HepG2 (cell line): ENCODE data around the gene TH. TPM values are rescaled to one million over a fixed set of nuclear protein-coding genes. Genes with fewer than 3 reads are reported as not detected.

Experiments
- AGO2 ChIP-seq: fragments of 200-400 bp; formaldehyde crosslinking; optimal IDR thresholded peaks from 2 replicates; pipeline ENCODE3; 2017; ENCODE audit warnings: mild to moderate bottlenecking, low read depth, low read length, moderate library complexity
- BORCS8-MEF2B ChIP-seq: sonication (generic); formaldehyde crosslinking; IDR thresholded peaks from 2 replicates; pipeline ENCODE4 v1.8.0; 2022; ENCODE audit warnings: mild to moderate bottlenecking, missing genetic modification reagents
- CBX5 ChIP-seq: sonication (generic); formaldehyde crosslinking; IDR thresholded peaks from 2 replicates; pipeline ENCODE4 v1.4.0; 2020; ENCODE audit warnings: missing genetic modification reagents, borderline replicate concordance
- GPN1 ChIP-seq: sonication (generic); formaldehyde crosslinking; IDR thresholded peaks from 2 replicates; pipeline ENCODE4 v1.5.1; 2020; ENCODE audit warnings: missing genetic modification reagents, borderline replicate concordance
- KLF11 ChIP-seq: IDR thresholded peaks from 2 replicates; pipeline ENCODE4 v1.6.1; 2016; ENCODE audit warnings: missing compliant biosample characterization
- MEF2D ChIP-seq: sonication (generic); formaldehyde crosslinking; IDR thresholded peaks from 2 replicates; pipeline ENCODE4 v1.5.1; 2020; ENCODE audit warnings: mild to moderate bottlenecking, missing genetic modification reagents
- SALL1 ChIP-seq: sonication (generic); formaldehyde crosslinking; IDR thresholded peaks from 2 replicates; pipeline ENCODE4 v1.8.0; 2022; ENCODE audit warnings: mild to moderate bottlenecking, missing genetic modification reagents
- SATB2 ChIP-seq: sonication (generic); formaldehyde crosslinking; IDR thresholded peaks from 2 replicates; pipeline ENCODE4 v1.5.0; 2020; ENCODE audit warnings: missing genetic modification reagents
- ZNF441 ChIP-seq: sonication (generic); formaldehyde crosslinking; IDR thresholded peaks from 2 replicates; pipeline ENCODE4 v1.7.0; 2021; ENCODE audit warnings: missing genetic modification reagents, borderline replicate concordance
- ZNF460 ChIP-seq: sonication (generic); formaldehyde crosslinking; IDR thresholded peaks from 2 replicates; pipeline ENCODE4 v1.5.1; 2020; ENCODE audit warnings: missing genetic modification reagents, mild to moderate bottlenecking, borderline replicate concordance
- ZNF501 ChIP-seq: sonication (generic); formaldehyde crosslinking; IDR thresholded peaks from 2 replicates; pipeline ENCODE4 v1.5.1; 2020; ENCODE audit warnings: mild to moderate bottlenecking, moderate library complexity, missing genetic modification reagents
- ZNF674 ChIP-seq: sonication (generic); formaldehyde crosslinking; IDR thresholded peaks from 2 replicates; pipeline ENCODE4 v1.5.0; 2020; ENCODE audit warnings: low read depth, mild to moderate bottlenecking, missing genetic modification reagents
- polyA plus RNA-seq, 8 experiments: library from polyadenylated mRNA; depleted of rRNA in 3 of 8; stranded (reverse) in 7 of 8; unstranded in 1 of 8; fragments of >200 nt; fragmentation: Illumina TruSeq in 4 of 8; extraction: Trizol in 4 of 8; gene quantifications; 2 replicates each; pipeline versions ENCODE4 v1.2.1 to v1.2.3, GENCODE V29; 2011 to 2016; ENCODE audit warnings: low read depth in 4 of 8, missing spikeins in 1 of 8, mixed read lengths in 1 of 8; ENCODE audit not compliant: insufficient read depth in 1 of 8
- total RNA-seq, 5 experiments: library from RNA; depleted of rRNA; stranded (reverse); fragments of >200 nt; fragmentation: Illumina TruSeq; extraction: Trizol; gene quantifications; 2 replicates each; pipeline ENCODE4 v1.2.3, GENCODE V29; 2016; ENCODE audit warnings: low read depth in 1 of 5
- TF ChIP-seq, protein P1 (sequence below): sonication (generic); formaldehyde crosslinking; IDR thresholded peaks from 2 replicates; pipeline ENCODE4 v1.5.0; 2020; ENCODE audit warnings: mild to moderate bottlenecking, missing genetic modification reagents, borderline replicate concordance
- TF ChIP-seq, protein P2 (sequence below): IDR thresholded peaks from 2 replicates; pipeline ENCODE4 v1.6.1; 2016; ENCODE audit warnings: missing compliant biosample characterization, missing genetic modification reagents, borderline replicate concordance
- TF ChIP-seq, protein P3 (sequence below): sonication (generic); formaldehyde crosslinking; IDR thresholded peaks from 2 replicates; pipeline ENCODE4 v1.5.0; 2020; ENCODE audit warnings: missing genetic modification reagents, mild to moderate bottlenecking, borderline replicate concordance
- TF ChIP-seq, protein P4 (sequence below): sonication (generic); formaldehyde crosslinking; IDR thresholded peaks from 2 replicates; pipeline ENCODE4 v1.4.0; 2020; ENCODE audit warnings: missing genetic modification reagents, borderline replicate concordance

TH gene
- total and polyA plus RNA-seq, 2 of the 13 experiments (the other 11 are each of a cell fraction or from before 2014, with no cell fraction given) = 0.36 TPM; not detected in 1

DNA sequence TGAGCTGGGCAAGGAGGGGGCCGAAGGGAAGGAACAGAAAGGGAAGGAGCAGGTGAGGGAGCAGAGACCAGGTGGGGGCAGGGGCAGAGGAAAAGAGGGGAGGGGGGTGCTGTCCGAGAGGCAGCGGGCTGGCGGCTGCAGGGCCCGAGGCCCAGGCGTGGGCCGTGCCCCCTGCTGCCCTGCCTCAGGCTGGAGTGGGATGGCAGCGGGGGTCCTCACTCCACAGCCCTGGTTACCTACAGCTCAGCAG is 34.7 kb downstream of the TH start (continued):
- TF ChIP-seq ZNF460 (no peak), MEF2D (CRISPR knock-in tag) (no peak), AGO2 (peak; percentile 15), SATB2 (CRISPR knock-in tag) (no peak), CBX5 (CRISPR knock-in tag) (no peak), BORCS8-MEF2B (CRISPR knock-in tag) (peak; percentile 42; the same call in 1 of the 2 replicates), SALL1 (CRISPR knock-in tag) (peak; percentile 57; the same call in 1 of the 2 replicates), KLF11 (CRISPR knock-in tag) (no peak), ZNF674 (CRISPR knock-in tag) (no peak), GPN1 (CRISPR knock-in tag) (no peak), ZNF441 (CRISPR knock-in tag) (no peak; the same call in 1 of the 2 replicates), ZNF501 (CRISPR knock-in tag) (no peak)
- TF ChIP-seq, protein P1, sequence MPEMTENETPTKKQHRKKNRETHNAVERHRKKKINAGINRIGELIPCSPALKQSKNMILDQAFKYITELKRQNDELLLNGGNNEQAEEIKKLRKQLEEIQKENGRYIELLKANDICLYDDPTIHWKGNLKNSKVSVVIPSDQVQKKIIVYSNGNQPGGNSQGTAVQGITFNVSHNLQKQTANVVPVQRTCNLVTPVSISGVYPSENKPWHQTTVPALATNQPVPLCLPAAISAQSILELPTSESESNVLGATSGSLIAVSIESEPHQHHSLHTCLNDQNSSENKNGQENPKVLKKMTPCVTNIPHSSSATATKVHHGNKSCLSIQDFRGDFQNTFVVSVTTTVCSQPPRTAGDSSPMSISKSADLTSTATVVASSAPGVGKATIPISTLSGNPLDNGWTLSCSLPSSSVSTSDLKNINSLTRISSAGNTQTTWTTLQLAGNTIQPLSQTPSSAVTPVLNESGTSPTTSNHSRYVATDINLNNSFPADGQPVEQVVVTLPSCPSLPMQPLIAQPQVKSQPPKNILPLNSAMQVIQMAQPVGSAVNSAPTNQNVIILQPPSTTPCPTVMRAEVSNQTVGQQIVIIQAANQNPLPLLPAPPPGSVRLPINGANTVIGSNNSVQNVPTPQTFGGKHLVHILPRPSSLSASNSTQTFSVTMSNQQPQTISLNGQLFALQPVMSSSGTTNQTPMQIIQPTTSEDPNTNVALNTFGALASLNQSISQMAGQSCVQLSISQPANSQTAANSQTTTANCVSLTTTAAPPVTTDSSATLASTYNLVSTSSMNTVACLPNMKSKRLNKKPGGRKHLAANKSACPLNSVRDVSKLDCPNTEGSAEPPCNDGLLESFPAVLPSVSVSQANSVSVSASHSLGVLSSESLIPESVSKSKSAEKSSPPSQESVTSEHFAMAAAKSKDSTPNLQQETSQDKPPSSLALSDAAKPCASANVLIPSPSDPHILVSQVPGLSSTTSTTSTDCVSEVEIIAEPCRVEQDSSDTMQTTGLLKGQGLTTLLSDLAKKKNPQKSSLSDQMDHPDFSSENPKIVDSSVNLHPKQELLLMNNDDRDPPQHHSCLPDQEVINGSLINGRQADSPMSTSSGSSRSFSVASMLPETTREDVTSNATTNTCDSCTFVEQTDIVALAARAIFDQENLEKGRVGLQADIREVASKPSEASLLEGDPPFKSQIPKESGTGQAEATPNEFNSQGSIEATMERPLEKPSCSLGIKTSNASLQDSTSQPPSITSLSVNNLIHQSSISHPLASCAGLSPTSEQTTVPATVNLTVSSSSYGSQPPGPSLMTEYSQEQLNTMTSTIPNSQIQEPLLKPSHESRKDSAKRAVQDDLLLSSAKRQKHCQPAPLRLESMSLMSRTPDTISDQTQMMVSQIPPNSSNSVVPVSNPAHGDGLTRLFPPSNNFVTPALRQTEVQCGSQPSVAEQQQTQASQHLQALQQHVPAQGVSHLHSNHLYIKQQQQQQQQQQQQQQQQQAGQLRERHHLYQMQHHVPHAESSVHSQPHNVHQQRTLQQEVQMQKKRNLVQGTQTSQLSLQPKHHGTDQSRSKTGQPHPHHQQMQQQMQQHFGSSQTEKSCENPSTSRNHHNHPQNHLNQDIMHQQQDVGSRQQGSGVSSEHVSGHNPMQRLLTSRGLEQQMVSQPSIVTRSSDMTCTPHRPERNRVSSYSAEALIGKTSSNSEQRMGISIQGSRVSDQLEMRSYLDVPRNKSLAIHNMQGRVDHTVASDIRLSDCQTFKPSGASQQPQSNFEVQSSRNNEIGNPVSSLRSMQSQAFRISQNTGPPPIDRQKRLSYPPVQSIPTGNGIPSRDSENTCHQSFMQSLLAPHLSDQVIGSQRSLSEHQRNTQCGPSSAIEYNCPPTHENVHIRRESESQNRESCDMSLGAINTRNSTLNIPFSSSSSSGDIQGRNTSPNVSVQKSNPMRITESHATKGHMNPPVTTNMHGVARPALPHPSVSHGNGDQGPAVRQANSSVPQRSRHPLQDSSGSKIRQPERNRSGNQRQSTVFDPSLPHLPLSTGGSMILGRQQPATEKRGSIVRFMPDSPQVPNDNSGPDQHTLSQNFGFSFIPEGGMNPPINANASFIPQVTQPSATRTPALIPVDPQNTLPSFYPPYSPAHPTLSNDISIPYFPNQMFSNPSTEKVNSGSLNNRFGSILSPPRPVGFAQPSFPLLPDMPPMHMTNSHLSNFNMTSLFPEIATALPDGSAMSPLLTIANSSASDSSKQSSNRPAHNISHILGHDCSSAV (CRISPR knock-in tag) = no peak
- TF ChIP-seq, protein P2, sequence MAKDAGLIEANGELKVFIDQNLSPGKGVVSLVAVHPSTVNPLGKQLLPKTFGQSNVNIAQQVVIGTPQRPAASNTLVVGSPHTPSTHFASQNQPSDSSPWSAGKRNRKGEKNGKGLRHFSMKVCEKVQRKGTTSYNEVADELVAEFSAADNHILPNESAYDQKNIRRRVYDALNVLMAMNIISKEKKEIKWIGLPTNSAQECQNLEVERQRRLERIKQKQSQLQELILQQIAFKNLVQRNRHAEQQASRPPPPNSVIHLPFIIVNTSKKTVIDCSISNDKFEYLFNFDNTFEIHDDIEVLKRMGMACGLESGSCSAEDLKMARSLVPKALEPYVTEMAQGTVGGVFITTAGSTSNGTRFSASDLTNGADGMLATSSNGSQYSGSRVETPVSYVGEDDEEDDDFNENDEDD = no peak
- TF ChIP-seq, protein P3, sequence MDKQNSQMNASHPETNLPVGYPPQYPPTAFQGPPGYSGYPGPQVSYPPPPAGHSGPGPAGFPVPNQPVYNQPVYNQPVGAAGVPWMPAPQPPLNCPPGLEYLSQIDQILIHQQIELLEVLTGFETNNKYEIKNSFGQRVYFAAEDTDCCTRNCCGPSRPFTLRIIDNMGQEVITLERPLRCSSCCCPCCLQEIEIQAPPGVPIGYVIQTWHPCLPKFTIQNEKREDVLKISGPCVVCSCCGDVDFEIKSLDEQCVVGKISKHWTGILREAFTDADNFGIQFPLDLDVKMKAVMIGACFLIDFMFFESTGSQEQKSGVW (CRISPR knock-in tag) = no peak
- TF ChIP-seq, protein P4, sequence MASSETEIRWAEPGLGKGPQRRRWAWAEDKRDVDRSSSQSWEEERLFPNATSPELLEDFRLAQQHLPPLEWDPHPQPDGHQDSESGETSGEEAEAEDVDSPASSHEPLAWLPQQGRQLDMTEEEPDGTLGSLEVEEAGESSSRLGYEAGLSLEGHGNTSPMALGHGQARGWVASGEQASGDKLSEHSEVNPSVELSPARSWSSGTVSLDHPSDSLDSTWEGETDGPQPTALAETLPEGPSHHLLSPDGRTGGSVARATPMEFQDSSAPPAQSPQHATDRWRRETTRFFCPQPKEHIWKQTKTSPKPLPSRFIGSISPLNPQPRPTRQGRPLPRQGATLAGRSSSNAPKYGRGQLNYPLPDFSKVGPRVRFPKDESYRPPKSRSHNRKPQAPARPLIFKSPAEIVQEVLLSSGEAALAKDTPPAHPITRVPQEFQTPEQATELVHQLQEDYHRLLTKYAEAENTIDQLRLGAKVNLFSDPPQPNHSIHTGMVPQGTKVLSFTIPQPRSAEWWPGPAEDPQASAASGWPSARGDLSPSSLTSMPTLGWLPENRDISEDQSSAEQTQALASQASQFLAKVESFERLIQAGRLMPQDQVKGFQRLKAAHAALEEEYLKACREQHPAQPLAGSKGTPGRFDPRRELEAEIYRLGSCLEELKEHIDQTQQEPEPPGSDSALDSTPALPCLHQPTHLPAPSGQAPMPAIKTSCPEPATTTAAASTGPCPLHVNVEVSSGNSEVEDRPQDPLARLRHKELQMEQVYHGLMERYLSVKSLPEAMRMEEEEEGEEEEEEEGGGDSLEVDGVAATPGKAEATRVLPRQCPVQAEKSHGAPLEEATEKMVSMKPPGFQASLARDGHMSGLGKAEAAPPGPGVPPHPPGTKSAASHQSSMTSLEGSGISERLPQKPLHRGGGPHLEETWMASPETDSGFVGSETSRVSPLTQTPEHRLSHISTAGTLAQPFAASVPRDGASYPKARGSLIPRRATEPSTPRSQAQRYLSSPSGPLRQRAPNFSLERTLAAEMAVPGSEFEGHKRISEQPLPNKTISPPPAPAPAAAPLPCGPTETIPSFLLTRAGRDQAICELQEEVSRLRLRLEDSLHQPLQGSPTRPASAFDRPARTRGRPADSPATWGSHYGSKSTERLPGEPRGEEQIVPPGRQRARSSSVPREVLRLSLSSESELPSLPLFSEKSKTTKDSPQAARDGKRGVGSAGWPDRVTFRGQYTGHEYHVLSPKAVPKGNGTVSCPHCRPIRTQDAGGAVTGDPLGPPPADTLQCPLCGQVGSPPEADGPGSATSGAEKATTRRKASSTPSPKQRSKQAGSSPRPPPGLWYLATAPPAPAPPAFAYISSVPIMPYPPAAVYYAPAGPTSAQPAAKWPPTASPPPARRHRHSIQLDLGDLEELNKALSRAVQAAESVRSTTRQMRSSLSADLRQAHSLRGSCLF (CRISPR knock-in tag) = no peak
